Dendritic cell treated with granulocyte-macrophage colony-stimulating factor and Interleukin-4, amounts not matched to agents 40 ng/mL and 50 ng/mL, for 4 days (primary cell): Measurements from ENCODE around the gene TTF1.

Source experiments
- H3K27ac Mint-ChIP-seq: one replicate; pipeline ENCODE4 v1.8.0; 2022; ENCODE audit warnings: mild to moderate bottlenecking, mixed read lengths
- H3K27me3 Mint-ChIP-seq: one replicate; pipeline ENCODE4 v1.8.0; 2022; ENCODE audit warnings: mild to moderate bottlenecking, mixed read lengths
- H3K36me3 Mint-ChIP-seq: one replicate; pipeline ENCODE4 v1.8.0; 2022; ENCODE audit warnings: low read depth, mixed read lengths
- H3K4me1 Mint-ChIP-seq: one replicate; pipeline ENCODE4 v1.8.0; 2022; ENCODE audit warnings: low read depth, mixed read lengths
- H3K4me3 Mint-ChIP-seq: one replicate; pipeline ENCODE4 v1.8.0; 2022; ENCODE audit warnings: mild to moderate bottlenecking, moderate library complexity, mixed read lengths
- H3K9me3 Mint-ChIP-seq: one replicate; pipeline ENCODE4 v1.8.0; 2022; ENCODE audit warnings: mixed read lengths
- intact Hi-C: fragments of 100-400 bp; cut with micrococcal nuclease; formaldehyde crosslinking; loops from one replicate; pipeline ENCODE4 v1.15.0; 2022

The TTF1 gene

GRCh38 chr9:132367613-132368313, 38.9 kb downstream of the TTF1 start:
- no peaks in the 10 kb centered on the region for H3K27me3 Mint-ChIP-seq
- no peak overlapping the region for H3K27ac Mint-ChIP-seq
- H3K4me1 Mint-ChIP-seq = peaks cover 48% of the 10 kb centered on the region
- no peak overlapping the region for H3K4me3 Mint-ChIP-seq
- no peaks in the 10 kb centered on the region for H3K36me3 Mint-ChIP-seq
- intact Hi-C loops = no loop called here
- no peaks in the 10 kb centered on the region for H3K9me3 Mint-ChIP-seq

DNA sequence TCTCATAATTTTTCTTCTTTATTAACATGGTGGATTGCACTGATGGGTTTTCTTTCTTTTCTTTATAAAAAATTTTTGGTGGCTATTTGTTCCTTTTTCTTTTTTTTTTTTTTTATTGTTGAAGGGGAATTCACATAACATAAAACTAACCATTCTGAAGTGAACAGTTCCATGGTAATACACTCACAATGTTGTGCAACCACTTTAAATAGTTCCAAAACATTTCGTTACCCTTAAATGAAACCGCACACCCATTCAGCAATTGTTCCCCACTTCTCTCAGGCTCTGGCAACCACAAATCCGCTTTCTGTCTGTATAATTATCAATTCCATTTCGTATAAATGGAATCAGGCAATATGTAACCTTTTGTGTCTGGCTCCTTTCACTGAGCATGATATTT, 40.2 kb downstream of the TTF1 start:
- intact Hi-C loops = no loop called here
- Mint-ChIP-seq H3K36me3 (no peaks in the 10 kb centered on the region), H3K27ac (peak overlapping the region; percentile 60)

DNA sequence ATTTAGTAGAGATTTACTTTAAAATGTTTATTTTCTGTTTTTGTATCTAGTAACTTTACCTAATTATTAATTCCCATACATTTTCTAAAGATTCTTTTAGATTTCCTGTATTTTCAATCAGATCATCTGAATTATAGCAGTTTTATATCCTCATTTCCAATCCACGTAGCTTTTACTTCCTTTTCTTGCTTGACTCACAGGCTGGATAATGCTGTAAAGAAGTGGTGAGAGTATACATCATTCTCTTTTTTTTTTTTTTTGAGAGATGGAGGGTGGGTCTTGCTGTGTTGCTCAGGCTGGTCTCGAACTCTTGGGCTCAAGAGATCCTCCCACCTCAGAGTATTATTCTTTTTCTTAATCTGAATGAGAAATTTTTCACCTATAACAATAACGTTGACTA, 40.7 kb downstream of the TTF1 start:
- Mint-ChIP-seq H3K4me3 (no peak overlapping the region), H3K27me3 (no peaks in the 10 kb centered on the region), H3K36me3 (no peaks in the 10 kb centered on the region), H3K27ac (peak overlapping the region; percentile 60), H3K9me3 (no peaks in the 10 kb centered on the region), H3K4me1 (peaks cover 31% of the 10 kb centered on the region)
- intact Hi-C loops = no loop called here

More for the DNA sequence above, 40.2 kb downstream of the TTF1 start:
- Mint-ChIP-seq H3K4me3 (no peak overlapping the region), H3K9me3 (no peaks in the 10 kb centered on the region), H3K4me1 (peaks cover 35% of the 10 kb centered on the region), H3K27me3 (no peaks in the 10 kb centered on the region)

- Mint-ChIP-seq H3K36me3 (no peaks in the 10 kb centered on the region), H3K27ac (no peak overlapping the region)
Measured at GRCh38 chr9:132364068-132364467, 42.6 kb downstream of the TTF1 start.

DNA sequence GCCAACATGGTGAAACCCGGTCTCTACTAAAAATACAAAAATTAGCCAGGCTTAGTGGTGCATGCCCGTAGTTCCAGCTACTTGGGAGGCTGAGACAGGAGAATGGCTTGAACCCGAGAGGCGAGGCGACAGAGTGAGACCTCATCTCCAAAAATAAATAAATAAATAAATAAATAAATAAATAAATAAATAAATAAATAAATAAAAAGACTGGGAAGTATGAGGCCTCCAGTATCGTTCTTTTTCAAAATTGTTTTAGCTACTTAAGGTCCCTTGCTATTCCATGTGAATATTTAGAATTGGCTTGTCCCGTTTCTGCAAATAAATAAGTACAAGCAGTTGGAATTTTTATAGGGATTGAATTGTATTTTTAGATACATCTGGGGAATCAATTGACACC, 48.9 kb downstream of the TTF1 start:
- H3K4me1 Mint-ChIP-seq = peaks cover 28% of the 10 kb centered on the region
- H3K36me3 Mint-ChIP-seq = peaks cover 22% of the 10 kb centered on the region
- intact Hi-C loops = no loop called here

More at GRCh38 chr9:132364068-132364467, 42.6 kb downstream of the TTF1 start:
- Mint-ChIP-seq H3K27me3 (no peaks in the 10 kb centered on the region), H3K4me1 (peaks cover 20% of the 10 kb centered on the region), H3K4me3 (no peak overlapping the region), H3K9me3 (no peaks in the 10 kb centered on the region)
- intact Hi-C loops = no loop called here

DNA sequence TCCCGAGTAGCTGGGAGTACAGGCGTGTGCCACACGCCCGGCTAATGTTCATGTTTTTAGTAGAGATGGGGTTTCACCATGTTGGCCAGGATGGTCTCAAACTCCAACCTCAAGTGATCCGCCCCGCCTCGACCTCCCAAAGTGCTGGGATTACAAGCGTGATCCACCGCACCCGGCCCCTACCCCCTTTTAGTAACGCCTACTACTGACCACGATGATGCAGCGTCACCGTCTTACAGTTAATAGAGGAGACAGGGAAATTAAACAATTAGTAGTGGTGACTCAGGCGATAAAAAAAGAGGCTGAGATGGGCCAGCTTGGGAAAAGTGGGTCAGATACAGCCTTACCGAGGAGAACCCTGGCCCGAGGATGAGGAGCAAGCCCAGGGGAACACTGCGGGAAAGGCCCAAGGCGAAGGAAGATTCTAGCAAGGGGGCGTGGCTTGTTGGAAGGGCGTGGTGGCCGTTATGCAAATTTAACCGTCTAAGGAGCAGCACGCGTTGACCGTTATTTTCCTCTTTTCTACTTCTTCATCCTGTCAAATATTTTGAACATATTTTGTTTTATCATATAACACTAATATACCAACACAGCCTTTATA, 50.2 kb downstream of the TTF1 start:
- H3K27me3 Mint-ChIP-seq = no peaks in the 10 kb centered on the region
- intact Hi-C loops = no loop called here
- H3K9me3 Mint-ChIP-seq = no peaks in the 10 kb centered on the region
- peaks cover 34% of the 10 kb centered on the region for H3K36me3 Mint-ChIP-seq
- H3K4me3 Mint-ChIP-seq = no peak overlapping the region
- peak overlapping the region; percentile 98 for H3K27ac Mint-ChIP-seq
- H3K4me1 Mint-ChIP-seq = peaks cover 41% of the 10 kb centered on the region

More for the DNA sequence above, 48.9 kb downstream of the TTF1 start:
- Mint-ChIP-seq H3K27me3 (no peaks in the 10 kb centered on the region), H3K27ac (no peak overlapping the region), H3K4me3 (no peak overlapping the region), H3K9me3 (no peaks in the 10 kb centered on the region)

DNA sequence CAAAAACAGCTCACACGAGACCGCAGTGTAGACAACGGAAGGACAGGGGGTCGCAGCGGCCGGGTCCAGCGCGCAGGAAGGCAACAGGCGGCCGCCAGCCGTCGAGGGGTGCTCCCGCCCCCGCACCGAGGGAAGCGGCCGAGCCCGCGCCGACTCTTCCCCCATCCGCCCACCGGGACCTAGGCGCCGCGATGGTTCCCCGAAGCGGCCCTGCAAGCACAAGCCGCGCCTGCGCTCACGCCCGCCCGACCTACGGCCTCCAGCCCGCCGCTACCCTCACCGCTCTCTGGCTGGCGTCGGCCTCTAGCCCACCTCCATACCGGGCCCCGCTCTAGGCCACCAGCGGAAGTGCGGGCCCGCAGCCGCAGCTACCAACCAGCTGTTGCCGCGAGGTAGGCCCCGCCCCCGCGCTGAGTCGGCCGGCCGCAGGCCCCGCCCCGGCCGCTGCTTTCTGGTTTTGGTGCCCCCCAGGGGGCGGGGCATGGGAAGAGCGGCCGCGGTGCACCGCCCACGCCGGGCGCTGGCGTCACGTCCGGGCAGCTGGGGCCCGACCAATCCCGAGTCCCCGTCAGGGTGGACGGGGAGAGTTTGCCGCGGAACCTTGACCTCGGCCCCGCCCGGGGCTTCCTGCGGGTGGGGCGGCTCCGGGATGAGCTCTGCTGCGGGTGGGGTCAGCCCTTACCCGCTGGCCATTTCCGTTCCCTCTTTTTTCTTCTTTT, 51.8 kb downstream of the TTF1 start, which contains the start of gene SETX:
Gene SETX, minus strand, starts transcription at position 350 of the 719 bp plus-strand sequence. CDS start 5,558 bp downstream, outside the sequence.
- Mint-ChIP-seq H3K36me3 (peaks cover 43% of the 10 kb centered on the region), H3K4me1 (peaks cover 45% of the 10 kb centered on the region), H3K4me3 (peak within 1 kb of the TSS; percentile 92), H3K9me3 (no peaks in the 10 kb centered on the region), H3K27ac (peak within 1 kb of the TSS; percentile 98), H3K27me3 (no peaks in the 10 kb centered on the region)
- intact Hi-C loops = loop anchor here (5.0 kb wide), 1 partner anchor 33 kb away; no protein-coding TSS in a partner anchor

DNA sequence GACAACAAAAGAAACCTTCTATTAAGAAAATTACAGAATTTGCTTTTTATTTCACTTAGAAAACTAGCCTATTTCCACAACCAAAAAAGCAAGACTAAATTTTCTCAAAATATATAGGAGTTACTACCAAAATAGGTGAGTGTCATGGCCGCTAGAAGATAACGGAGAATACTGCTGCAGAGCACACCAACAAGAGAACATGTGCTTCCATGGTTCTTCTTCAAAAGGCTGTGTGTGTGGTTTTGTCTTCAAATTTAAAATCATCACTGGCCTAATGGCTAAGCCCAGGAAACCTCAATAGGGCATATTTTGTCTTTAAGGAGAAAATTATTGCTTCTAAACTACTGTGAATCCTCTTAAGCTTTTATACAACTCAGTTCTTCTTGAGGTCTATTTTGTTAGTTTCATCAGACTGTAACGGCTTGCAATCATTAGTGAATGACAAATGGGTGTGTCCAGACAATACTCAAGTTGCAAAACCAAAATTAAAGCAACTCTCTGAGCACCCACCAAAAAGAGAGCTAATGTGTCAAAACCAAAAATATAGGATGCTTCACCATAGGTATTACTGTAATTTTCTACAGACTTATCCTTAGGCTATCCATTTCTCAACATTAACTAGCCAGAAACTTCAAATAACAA, 55.1 kb downstream of the TTF1 start:
- Mint-ChIP-seq H3K4me3 (peak overlapping the region; percentile 46), H3K36me3 (peaks cover 76% of the 10 kb centered on the region), H3K9me3 (no peaks in the 10 kb centered on the region), H3K27ac (peak overlapping the region; percentile 33), H3K27me3 (no peaks in the 10 kb centered on the region), H3K4me1 (peaks cover 43% of the 10 kb centered on the region)
- intact Hi-C loops = loop anchor here (5.0 kb wide), 1 partner anchor 36 kb away; no protein-coding TSS in a partner anchor

DNA sequence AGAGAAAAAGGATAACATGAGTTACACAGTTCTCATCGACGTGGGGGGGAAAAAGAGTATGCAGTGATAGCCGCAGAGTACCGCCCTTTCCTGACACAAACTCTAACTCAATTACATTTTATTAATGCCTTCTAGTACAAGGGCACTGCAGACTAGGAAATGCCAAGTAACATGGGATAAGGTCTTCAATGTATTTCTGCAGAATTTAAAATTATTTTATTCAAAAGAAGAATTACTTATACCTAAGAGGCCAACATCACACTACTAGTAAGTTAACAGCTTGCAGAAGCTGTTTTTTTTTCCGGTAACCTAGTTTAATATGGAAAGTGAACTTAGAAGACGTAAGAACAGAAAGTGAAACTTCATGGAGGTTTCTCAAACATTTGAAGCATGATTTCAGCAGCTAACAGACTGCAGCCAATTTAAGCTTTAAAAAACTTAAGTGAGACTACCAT, 55.8 kb downstream of the TTF1 start:
- Mint-ChIP-seq H3K4me3 (peak overlapping the region; percentile 46), H3K9me3 (no peaks in the 10 kb centered on the region), H3K4me1 (peaks cover 37% of the 10 kb centered on the region), H3K36me3 (peaks cover 82% of the 10 kb centered on the region), H3K27ac (no peak overlapping the region), H3K27me3 (no peaks in the 10 kb centered on the region)
- intact Hi-C loops = loop anchor here (5.0 kb wide), 1 partner anchor 36 kb away; no protein-coding TSS in a partner anchor

DNA sequence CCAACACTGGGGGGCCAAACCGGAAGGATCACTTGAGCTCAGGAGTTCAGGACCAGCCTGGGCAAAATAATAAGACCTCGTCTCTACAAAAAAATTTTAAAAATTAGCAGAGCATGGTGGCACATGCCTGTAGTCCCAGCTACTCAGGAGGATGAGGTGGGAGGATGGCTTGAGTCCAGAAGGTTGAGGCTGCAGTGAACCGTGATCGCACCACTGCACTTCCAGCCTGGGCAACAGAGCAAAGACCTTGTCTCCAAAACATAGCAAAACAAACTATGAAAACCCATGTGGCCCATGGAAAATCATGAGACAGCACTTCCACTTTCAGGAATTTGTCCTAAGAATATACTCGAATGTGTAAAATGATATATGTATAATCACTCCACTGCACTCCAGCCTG, 58.0 kb downstream of the TTF1 start:
- peaks cover 92% of the 10 kb centered on the region for H3K36me3 Mint-ChIP-seq
- H3K27me3 Mint-ChIP-seq = no peaks in the 10 kb centered on the region
- intact Hi-C loops = no loop called here
- H3K9me3 Mint-ChIP-seq = no peaks in the 10 kb centered on the region
- peaks cover 32% of the 10 kb centered on the region for H3K4me1 Mint-ChIP-seq
- no peak overlapping the region for H3K27ac Mint-ChIP-seq
- no peak overlapping the region for H3K4me3 Mint-ChIP-seq

DNA sequence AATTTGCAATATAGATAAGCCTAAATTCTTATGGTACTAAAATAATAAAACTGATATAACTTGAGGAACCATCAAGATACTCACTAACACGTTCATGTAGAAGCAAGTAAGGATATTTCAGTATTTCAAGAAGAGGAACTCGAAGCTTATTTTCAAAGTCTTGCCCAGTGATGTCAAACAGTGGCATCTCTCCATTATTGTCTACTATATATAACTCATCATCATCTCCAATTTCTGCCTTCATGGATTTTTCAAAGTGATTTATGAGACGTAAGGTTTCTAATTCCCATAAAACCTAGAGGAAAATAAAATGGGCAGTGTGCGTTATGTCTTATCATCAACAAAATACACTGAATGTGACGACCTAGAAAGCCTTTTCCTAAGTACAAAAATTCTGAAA, 60.5 kb downstream of the TTF1 start:
- Mint-ChIP-seq H3K36me3 (peaks cover 95% of the 10 kb centered on the region), H3K4me1 (peaks cover 8% of the 10 kb centered on the region), H3K4me3 (no peak overlapping the region), H3K9me3 (no peaks in the 10 kb centered on the region), H3K27me3 (no peaks in the 10 kb centered on the region), H3K27ac (no peak overlapping the region)
- intact Hi-C loops = no loop called here

DNA sequence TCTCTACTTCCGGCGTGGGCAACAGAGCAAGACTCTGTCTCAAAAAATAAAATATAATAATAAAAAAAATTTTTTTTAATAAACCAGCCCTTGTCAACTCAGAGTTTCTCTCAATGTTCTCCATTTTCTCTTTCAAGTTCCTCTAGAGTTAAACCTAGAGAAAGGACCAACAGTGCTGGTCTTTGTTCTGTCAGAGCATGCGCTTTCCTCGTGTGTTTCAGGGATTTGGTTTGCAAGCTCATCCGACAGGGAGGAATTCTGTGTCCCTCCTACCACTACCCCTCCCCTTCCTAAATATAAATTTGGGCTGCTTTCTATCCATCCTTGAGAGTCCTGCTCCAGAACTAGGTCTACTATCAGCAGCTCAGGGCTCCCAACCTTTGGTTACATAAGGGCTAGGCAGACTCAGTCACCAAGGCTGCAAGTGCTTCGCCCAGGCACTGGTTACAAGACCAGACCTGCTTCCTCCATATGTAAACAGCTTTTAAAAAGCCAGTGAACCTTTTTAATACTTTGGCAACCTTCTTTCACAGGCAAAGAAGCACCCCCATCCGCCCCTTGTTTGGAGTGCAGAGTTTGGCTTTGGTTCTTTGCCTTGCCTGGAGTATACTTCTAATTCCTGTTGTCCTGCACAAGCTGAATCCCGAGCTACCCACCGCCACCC, 65.3 kb downstream of the TTF1 start:
- Mint-ChIP-seq H3K27me3 (no peaks in the 10 kb centered on the region), H3K36me3 (peaks cover 100% of the 10 kb centered on the region), H3K4me1 (no peaks in the 10 kb centered on the region), H3K27ac (no peak overlapping the region), H3K4me3 (no peak overlapping the region), H3K9me3 (no peaks in the 10 kb centered on the region)
- intact Hi-C loops = no loop called here

DNA sequence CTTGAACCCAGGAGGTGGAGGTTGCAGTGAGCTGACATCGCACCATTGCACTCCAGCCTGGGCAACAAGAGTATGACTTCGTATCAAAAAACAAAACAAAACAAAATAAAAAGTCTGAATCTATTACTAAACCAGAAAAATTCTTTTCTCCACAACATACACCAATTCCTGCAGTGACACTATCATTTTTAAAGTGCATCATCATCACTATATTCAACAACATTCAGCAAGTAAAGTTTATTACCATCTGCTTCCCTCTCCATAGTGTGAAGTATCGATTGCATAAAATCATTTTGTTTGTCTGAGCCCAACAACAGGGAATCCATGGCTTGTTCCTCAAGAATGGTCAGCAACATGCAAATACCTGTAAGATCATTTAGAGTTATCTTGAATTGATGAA, 72.3 kb downstream of the TTF1 start:
- no peak overlapping the region for H3K27ac Mint-ChIP-seq
- no peaks in the 10 kb centered on the region for H3K9me3 Mint-ChIP-seq
- intact Hi-C loops = loop anchor here (5.0 kb wide), 2 partner anchors 37 to 52 kb away; no protein-coding TSS in a partner anchor
- peaks cover 5% of the 10 kb centered on the region for H3K4me1 Mint-ChIP-seq
- H3K36me3 Mint-ChIP-seq = peaks cover 94% of the 10 kb centered on the region
- no peak overlapping the region for H3K4me3 Mint-ChIP-seq
- no peaks in the 10 kb centered on the region for H3K27me3 Mint-ChIP-seq
